OCI-M2 (cell line): ENCODE results near the gene IMMP2L.

Experiments
- DNase-seq: peaks from one replicate; lab custom pipeline; 2025; ENCODE audit not compliant: unreplicated experiment; lab: John Stamatoyannopoulos, UW

The IMMP2L gene

GRCh38 chr7:111180338-111180737, 382.0 kb downstream of the IMMP2L start:
- DNase-seq = no peak

GRCh38 chr7:111175908-111176441, 386.3 kb downstream of the IMMP2L start:
- no peak for DNase-seq

DNA sequence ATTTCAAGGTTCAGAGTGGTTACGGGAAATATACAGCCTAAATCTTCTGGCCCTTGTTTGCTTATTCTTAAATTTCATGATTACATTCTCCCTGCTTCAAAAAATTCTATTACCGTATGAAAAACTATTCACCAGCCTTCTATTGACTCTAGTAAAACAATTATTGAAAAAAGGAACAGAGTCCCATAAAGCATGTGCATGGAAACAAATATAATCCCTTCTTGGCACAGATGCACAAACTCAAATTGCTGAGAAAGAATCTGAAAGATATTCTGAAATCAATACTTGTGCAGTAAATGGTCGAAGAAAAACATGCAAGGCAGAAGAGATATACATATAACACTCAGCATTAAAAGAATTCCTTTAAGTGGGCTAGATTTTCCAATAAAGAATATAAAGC, 387.8 kb downstream of the IMMP2L start:
- DNase-seq = no peak

GRCh38 chr7:111173990-111174389, 388.3 kb downstream of the IMMP2L start:
- no peak for DNase-seq

DNA sequence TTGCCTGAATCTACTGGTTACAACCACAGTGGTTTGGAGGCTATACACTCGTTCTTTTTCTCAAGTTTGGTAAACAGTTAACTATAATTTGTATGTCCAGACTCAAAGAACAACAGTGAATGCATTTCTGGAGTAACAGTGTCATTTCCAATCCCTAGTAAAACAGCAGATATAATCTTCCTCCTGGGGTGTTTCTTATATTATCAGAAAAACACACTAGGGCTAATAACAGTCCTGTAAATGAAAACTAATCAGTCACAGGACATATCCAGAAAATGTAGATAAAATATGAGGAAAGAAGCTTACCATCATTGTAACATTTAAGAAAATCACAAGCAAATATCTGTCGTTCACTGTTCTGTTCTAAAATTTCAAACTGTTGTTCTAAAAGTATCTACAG, 388.8 kb downstream of the IMMP2L start:
- DNase-seq = no peak

DNA sequence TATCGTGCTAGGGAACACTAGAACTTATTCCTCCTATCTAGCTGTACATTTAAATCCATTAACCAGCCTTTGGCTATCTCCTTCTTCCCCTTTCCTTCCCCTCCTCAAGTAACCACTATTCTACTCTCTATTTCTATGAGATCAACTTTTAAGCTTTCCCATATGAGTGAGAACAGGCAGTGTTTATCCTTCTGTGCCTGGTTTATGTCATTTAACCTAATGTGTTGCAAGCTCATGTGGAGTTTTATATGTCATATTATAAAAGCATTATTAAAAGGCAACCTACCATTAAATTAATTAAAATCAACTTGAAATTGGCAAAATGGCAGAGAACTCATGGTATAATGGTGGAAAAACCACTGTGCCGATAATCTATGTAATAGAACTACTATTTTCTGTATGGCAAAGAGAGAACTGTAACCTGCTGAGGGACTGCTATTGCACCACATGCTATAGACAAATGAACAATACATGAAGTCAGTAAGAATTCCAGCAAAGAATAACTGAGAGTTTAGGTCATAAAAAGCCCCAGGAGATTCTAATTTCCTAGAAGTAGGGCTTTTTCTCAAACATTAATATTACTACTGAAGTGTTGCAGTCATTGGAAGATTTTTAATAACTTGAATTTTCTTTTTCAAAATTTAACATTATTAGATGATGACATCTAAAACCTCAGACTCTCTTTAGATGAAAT, 389.6 kb downstream of the IMMP2L start:
- DNase-seq = no peak

GRCh38 chr7:111168182-111168581, 394.1 kb downstream of the IMMP2L start:
- no peak for DNase-seq

- DNase-seq = no peak
Observed at GRCh38 chr7:111164442-111164841, 397.9 kb downstream of the IMMP2L start.

- DNase-seq = no peak
Observed at GRCh38 chr7:111162692-111163091, 399.6 kb downstream of the IMMP2L start.

- no peak for DNase-seq
Observed at GRCh38 chr7:111160297-111160696, 402.0 kb downstream of the IMMP2L start.

GRCh38 chr7:111159426-111159825, 402.9 kb downstream of the IMMP2L start:
- DNase-seq = no peak

DNA sequence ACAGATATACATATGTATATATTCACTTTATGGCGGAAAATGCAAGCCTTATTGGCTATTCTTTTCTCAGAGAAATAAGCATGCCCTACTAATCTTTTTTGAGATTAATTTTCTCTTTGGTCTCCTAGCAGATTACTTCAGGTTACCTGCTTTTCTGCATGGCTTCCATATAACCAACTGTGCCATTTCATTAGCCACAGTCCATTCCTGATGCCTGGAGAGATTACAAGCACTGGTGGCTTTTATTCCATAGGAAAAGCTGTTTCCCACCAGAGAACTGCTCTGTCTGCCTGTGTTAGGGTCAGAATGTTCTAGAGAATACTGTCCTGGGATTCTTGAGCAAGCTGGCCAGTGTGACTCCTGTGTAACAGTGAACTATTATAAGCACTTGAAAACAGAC, 411.6 kb downstream of the IMMP2L start:
- no peak for DNase-seq

- DNase-seq = no peak
Observed at GRCh38 chr7:111147708-111148533, 414.4 kb downstream of the IMMP2L start.

DNA sequence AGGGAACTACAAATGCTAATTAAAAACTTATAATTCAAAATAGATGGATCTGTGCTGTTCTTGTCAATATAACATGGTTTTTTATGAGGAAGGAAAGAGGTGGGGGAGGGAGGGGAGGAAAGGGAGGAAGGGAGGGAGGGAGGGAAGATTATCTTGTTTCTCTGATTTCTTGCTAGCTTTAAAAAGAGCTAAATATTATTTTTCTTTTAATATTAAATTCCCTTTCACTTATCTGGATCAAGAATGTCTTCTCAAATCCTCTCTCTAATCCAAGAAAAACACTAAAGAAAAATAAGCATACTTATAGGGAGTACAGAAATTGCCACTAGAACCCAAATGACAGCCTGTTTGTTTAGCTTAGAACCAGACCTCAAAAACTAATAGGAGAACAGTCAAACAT, 416.2 kb downstream of the IMMP2L start:
- no peak for DNase-seq

- DNase-seq = no peak
Observed at GRCh38 chr7:111145472-111145871, 416.8 kb downstream of the IMMP2L start.

DNA sequence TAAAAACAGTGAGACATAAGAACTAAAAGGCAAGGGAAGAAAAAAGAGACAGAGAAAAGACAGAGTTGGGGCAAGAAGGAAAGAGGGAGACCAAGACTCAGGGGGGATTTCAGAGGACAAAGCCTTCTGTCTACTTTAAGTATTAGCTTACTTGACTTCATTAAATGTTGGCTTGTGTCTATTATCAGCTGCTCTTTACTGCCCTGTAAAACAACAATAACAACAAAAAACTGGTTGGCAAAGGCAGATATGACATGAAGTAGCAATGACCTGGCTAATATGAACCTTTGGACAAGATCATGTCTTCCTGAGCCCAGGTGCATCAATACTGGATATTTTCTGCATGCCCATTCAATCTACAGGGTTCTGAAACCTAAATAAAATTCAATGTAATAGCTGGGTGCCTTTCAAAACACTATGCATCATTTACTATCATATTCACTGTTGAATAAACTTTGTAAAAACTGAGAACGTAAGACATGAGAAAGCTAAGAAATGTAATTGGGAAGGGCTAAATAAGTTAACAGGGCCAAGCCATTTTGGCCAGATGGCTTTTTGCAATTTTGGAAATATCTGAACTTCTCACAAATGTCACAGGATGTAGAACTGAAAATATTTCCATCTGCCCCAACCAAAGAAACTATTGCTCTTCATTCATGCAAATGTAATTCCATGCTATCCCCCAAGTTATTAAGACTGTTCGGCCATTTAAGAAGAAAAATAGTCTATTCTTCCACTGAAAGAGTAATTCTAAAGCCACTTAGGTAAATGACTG, 422.0 kb downstream of the IMMP2L start:
- no peak for DNase-seq

DNA sequence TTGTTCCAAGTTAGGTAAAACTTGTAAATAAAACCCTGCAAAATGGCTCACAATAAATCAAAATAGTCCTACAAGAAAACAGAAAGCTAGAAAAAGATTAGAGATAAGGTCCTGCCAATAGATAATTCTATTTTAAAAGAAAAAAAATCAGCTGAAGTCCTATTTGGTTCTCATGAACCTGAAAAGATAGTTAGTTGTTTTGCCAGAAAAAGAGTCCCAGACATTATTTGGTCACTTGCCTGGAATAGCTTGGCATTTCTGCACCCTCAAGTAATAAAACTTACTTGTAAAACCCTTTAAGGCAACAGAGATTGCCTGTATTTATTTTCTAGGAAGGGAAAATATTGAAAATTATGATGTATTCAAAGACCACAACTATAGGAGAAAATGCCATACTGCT, 423.7 kb downstream of the IMMP2L start:
- no peak for DNase-seq

GRCh38 chr7:111138193-111138569, 424.1 kb downstream of the IMMP2L start:
- no peak for DNase-seq

GRCh38 chr7:111137296-111138192, 424.7 kb downstream of the IMMP2L start:
- DNase-seq = no peak

- DNase-seq = no peak
Observed at GRCh38 chr7:111132833-111133232, 429.5 kb downstream of the IMMP2L start.

DNA sequence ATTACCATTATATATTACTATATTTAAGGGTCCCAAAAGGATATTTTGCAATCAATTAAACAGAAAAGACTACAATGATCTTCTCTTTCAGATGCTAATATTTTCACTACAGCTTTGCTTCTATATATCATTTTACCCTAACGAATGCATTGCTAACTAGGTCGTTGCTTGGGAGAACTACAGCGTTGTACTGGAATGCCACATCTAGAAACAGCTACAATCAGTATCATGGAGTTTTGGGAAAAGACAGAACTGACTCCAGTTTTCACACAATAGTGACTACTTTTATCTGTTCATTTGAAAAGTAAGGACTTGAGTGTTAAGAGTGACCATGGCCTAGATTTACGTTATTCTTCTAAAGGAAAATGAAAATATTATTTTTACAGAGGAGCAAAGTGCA, 432.9 kb downstream of the IMMP2L start:
- DNase-seq = no peak
